ENCODE data around the gene COG5. TPM values are rescaled to one million over a fixed set of nuclear protein-coding genes. Genes with fewer than 3 reads are reported as not detected.

Gene COG5
- total and polyA plus RNA-seq, 10 of the 15 experiments (the other 5 are each of a cell fraction or from before 2014, with no cell fraction given), result 5.5 to 27.9 (median 15.6) TPM

GRCh38 chr7:107170051-107170915, 393.4 kb downstream of the COG5 start:
- POLR2A ChIA-PET, result interaction anchor here (1.0 to 3.0 kb wide), 6 partner anchors 9 to 965 kb away, joined by 3 to 20 read pairs (median 5); partner anchors contain the start of gene CBLL1
- BruUV-seq (replicated peaks), result TSS peak; percentile 72
- DNase-seq (ENCODE audit: low read depth, low spot score) (no peak), ATAC-seq (no peak), FAIRE-seq (peak; percentile 44)
- CTCF ChIA-PET, result interaction anchor here (0.7 to 3.5 kb wide), 5 partner anchors 20 to 447 kb away, joined by 3 to 16 read pairs (median 7); no protein-coding TSS in a partner anchor
- Histone ChIP-seq H3K79me2 (ENCODE audit: control insufficient read depth, insufficient read depth, low read length) (peaks cover 30% of the 10 kb centered on the region), H3K9me3 (replicated peaks; ENCODE audit: control insufficient read depth, insufficient read depth, low read length) (no peaks in the 10 kb centered on the region), H3K36me3 (ENCODE audit: control insufficient read depth in 2 of 2, insufficient read depth in 2 of 2, low read length in 1 of 2) (no peaks in the 10 kb centered on the region), H3K4me2 (ENCODE audit: control insufficient read depth, insufficient read depth) (peak overlapping the region; percentile 91), H2AFZ (ENCODE audit: control insufficient read depth, low read depth, low read length) (peak overlapping the region; percentile 72), H3K27ac (ENCODE audit: control insufficient read depth, insufficient read depth) (peak overlapping the region; percentile 90), H3K4me1 (ENCODE audit: control insufficient read depth, insufficient read depth, low read length) (peaks cover 26% of the 10 kb centered on the region), H4K20me1 (ENCODE audit: control insufficient read depth, insufficient read depth) (no peaks in the 10 kb centered on the region), H3K9ac (ENCODE audit: control insufficient read depth, insufficient read depth, low read length) (peak overlapping the region; percentile 85), H3K27me3 (replicated peaks in 1 of 2; ENCODE audit: control insufficient read depth in 2 of 2, insufficient read depth in 2 of 2, low read length in 1 of 2) (no peaks in the 10 kb centered on the region), H3K4me3 (peak overlapping the region; percentile 86)
- RAD21 ChIA-PET (ENCODE audit: unreplicated experiment), result interaction anchor here (1.1 to 1.2 kb wide), 2 partner anchors 9 to 18 kb away, joined by 3 read pairs; no protein-coding TSS in a partner anchor
- in situ Hi-C loops (cut with MboI), result no loop called here
- TF ChIP-seq MXI1 (IDR thresholded peaks at IDR 0.05; ENCODE audit: low read depth, low read length) (0 out of 2 replicates have a peak, but pooled peaks have one; percentile 13), ZZZ3 (IDR thresholded peaks at IDR 0.05; ENCODE audit: control insufficient read depth, insufficient read length, low read depth) (no peak), SPI1 (IDR thresholded peaks at IDR 0.05; ENCODE audit: borderline replicate concordance, insufficient read depth, low read depth, low read length) (peak; percentile 38; the same call in 1 of the 2 replicates), NFIC (IDR thresholded peaks at IDR 0.05; ENCODE audit: low read depth, low read length) (0 out of 2 replicates have a peak, but pooled peaks have one; percentile 5), POU2F2 (IDR thresholded peaks at IDR 0.05; ENCODE audit: borderline replicate concordance, low read depth, low read length) (no peak), ZSCAN29 (IDR thresholded peaks at IDR 0.05) (no peak)
- WGBS (ENCODE audit: insufficient coverage, insufficient replicate concordance, low lambda C conversion rate, missing lambda C conversion rate), result 1% methylated on average over 13 of the region's 13 CpGs
- SMC1A ChIA-PET (ENCODE audit: uncharacterized antibody, unreplicated experiment), result interaction anchor here (1.0 to 6.8 kb wide), 6 partner anchors 12 to 160 kb away, joined by 3 to 51 read pairs (median 4); no protein-coding TSS in a partner anchor
- intact Hi-C loops (cut with micrococcal nuclease; ENCODE audit: unreplicated experiment), result no loop called here
